Right atrium auricular region (tissue), 2 donors: Measurements from ENCODE around the gene C9orf57. TPM values are rescaled to one million over a fixed set of nuclear protein-coding genes. Genes with fewer than 3 reads are reported as not detected.

Source experiments
- DNase-seq: peaks from one replicate; pipeline ENCODE4 v3.0.0-alpha.2; 2019; ENCODE audit warnings: low spot score
- H3K27ac ChIP-seq, 2 donors: fragments of 200-600 bp; sonication (generic); 1 replicate in 1 of 2; 2 replicates in 1 of 2; pipeline ENCODE4 v1.5.1; 2016 to 2019
- H3K27me3 ChIP-seq, 2 donors: fragments of 200-600 bp; sonication (generic); one replicate each; pipeline versions ENCODE4 v1.5.1 to v1.6.0; 2017 to 2019
- H3K36me3 ChIP-seq: fragments of 200-600 bp; sonication (generic); one replicate; pipeline ENCODE4 v1.5.1; 2016
- H3K4me1 ChIP-seq, 2 donors: fragments of 200-600 bp; sonication (generic); one replicate each; pipeline versions ENCODE4 v1.5.1 to v1.6.0; 2017 to 2019
- H3K4me3 ChIP-seq, 2 donors: fragments of 200-600 bp; sonication (generic); 1 replicate in 1 of 2; 2 replicates in 1 of 2; pipeline ENCODE4 v1.5.1; 2017 to 2019; ENCODE audit warnings: mild to moderate bottlenecking in 1 of 2, moderate library complexity in 1 of 2
- H3K9me3 ChIP-seq, 2 donors: fragments of 200-600 bp; sonication (generic); one replicate each; pipeline ENCODE4 v1.5.1; 2019
- CTCF ChIP-seq, 2 donors: fragments of 200-600 bp; sonication (generic); IDR thresholded peaks; one replicate each; pipeline ENCODE4 v1.5.1; 2019; ENCODE audit warnings: antibody characterized with exemption in 2 of 2
- total RNA-seq, 2 donors: library from RNA; depleted of rRNA; stranded (reverse); fragments of >200 nt; gene quantifications; one replicate each; pipeline ENCODE4 v1.1.0, GENCODE V29; 2016

The C9orf57 gene
- total RNA-seq, 2 donors from 2014 or later, result not detected

- Histone ChIP-seq H3K27me3 (no peaks in the 10 kb centered on the region), H3K4me3 (no peak overlapping the region), H3K36me3 (no peaks in the 10 kb centered on the region), H3K4me1 (no peaks in the 10 kb centered on the region), H3K9me3 (no peaks in the 10 kb centered on the region), H3K27ac (no peak overlapping the region)
- DNase-seq, result no peak
- TF ChIP-seq CTCF (IDR thresholded peaks at IDR 0.05), result no peak
Measured at GRCh38 chr9:72037571-72037970, 22.8 kb downstream of the C9orf57 start.

GRCh38 chr9:72030767-72031166, 29.6 kb downstream of the C9orf57 start:
- Histone ChIP-seq H3K36me3 (no peaks in the 10 kb centered on the region), H3K27ac (no peak overlapping the region), H3K4me3 (no peak overlapping the region), H3K27me3 (no peaks in the 10 kb centered on the region), H3K4me1 (no peaks in the 10 kb centered on the region), H3K9me3 (no peaks in the 10 kb centered on the region)
- no peak for TF ChIP-seq CTCF (IDR thresholded peaks at IDR 0.05)
- no peak for DNase-seq

GRCh38 chr9:72029986-72030385, 30.4 kb downstream of the C9orf57 start:
- Histone ChIP-seq H3K36me3 (no peaks in the 10 kb centered on the region), H3K4me3 (no peak overlapping the region), H3K4me1 (peaks cover 0 to under 1% of the 10 kb centered on the region in 2 donors), H3K9me3 (no peaks in the 10 kb centered on the region), H3K27me3 (no peaks in the 10 kb centered on the region), H3K27ac (no peak overlapping the region)
- no peak for TF ChIP-seq CTCF (IDR thresholded peaks at IDR 0.05)
- DNase-seq, result no peak

- Histone ChIP-seq H3K36me3 (no peaks in the 10 kb centered on the region), H3K27ac (no peak overlapping the region), H3K4me1 (peaks cover 0 to 3% of the 10 kb centered on the region in 2 donors), H3K27me3 (no peaks in the 10 kb centered on the region), H3K9me3 (no peaks in the 10 kb centered on the region), H3K4me3 (no peak overlapping the region)
- TF ChIP-seq CTCF (IDR thresholded peaks at IDR 0.05), result no peak
- DNase-seq, result no peak
Measured at GRCh38 chr9:72025906-72026305, 34.5 kb downstream of the C9orf57 start.

- no peak for TF ChIP-seq CTCF (IDR thresholded peaks at IDR 0.05)
- DNase-seq, result no peak
- Histone ChIP-seq H3K4me1 (peaks cover 0 to 3% of the 10 kb centered on the region in 2 donors), H3K4me3 (no peak overlapping the region), H3K27ac (no peak overlapping the region), H3K27me3 (no peaks in the 10 kb centered on the region), H3K9me3 (no peaks in the 10 kb centered on the region), H3K36me3 (no peaks in the 10 kb centered on the region)
Measured at GRCh38 chr9:72023596-72023995, 36.8 kb downstream of the C9orf57 start.

GRCh38 chr9:72022841-72023240, 37.6 kb downstream of the C9orf57 start:
- H3K36me3 ChIP-seq, result no peaks in the 10 kb centered on the region
- H3K9me3 ChIP-seq, result no peaks in the 10 kb centered on the region
- no peaks in the 10 kb centered on the region for H3K27me3 ChIP-seq
- TF ChIP-seq CTCF (IDR thresholded peaks at IDR 0.05), result no peak
- DNase-seq, result no peak
- H3K27ac ChIP-seq, result no peak overlapping the region
- no peak overlapping the region for H3K4me3 ChIP-seq
- H3K4me1 ChIP-seq, result peaks cover 0 to 3% of the 10 kb centered on the region in 2 donors
